Cardiac fibroblast (primary cell): Measurements from ENCODE around the gene DDA1.

Source experiments
- DNase-seq, 2 donors: peaks; one replicate each; pipeline versions ENCODE4 v3.0.0 to v3.0.0-alpha.2; 2010; ENCODE audit warnings: low read depth in 2 of 2
- H3K4me3 ChIP-seq, 2 donors: replicated peaks in 1 of 2; 1 replicate in 1 of 2; 2 replicates in 1 of 2; pipeline ENCODE4 v1.5.1; 2011; ENCODE audit warnings: low read depth in 2 of 2, low read length in 2 of 2, mild to moderate bottlenecking in 2 of 2, moderate library complexity in 1 of 2
- CTCF ChIP-seq: IDR thresholded peaks from one replicate; pipeline ENCODE4 v1.5.1; 2011; ENCODE audit warnings: low read depth, mild to moderate bottlenecking, low read length, inconsistent platforms

The DDA1 gene

GRCh38 chr19:17327068-17327653 lies 17.8 kb downstream of the DDA1 start:
- no peak for TF ChIP-seq CTCF
- no peak overlapping the region for H3K4me3 ChIP-seq
- no peak for DNase-seq

GRCh38 chr19:17327654-17328516 lies 18.5 kb downstream of the DDA1 start:
- peak in 1 of 2 donors; percentile 68 for DNase-seq
- TF ChIP-seq CTCF, result no peak
- H3K4me3 ChIP-seq, result no peak overlapping the region

- no peak for DNase-seq
- no peak for TF ChIP-seq CTCF
- no peak overlapping the region for H3K4me3 ChIP-seq
These were observed 19.4 kb downstream of the DDA1 start for GRCh38 chr19:17328517-17329365.

GRCh38 chr19:17329366-17330261 lies 20.3 kb downstream of the DDA1 start:
- TF ChIP-seq CTCF, result no peak
- DNase-seq, result no peak
- no peak overlapping the region for H3K4me3 ChIP-seq

- no peak for TF ChIP-seq CTCF
- H3K4me3 ChIP-seq, result no peak overlapping the region
These were observed 21.1 kb downstream of the DDA1 start for GRCh38 chr19:17330262-17331044.

More at GRCh38 chr19:17330262-17331044, 21.1 kb downstream of the DDA1 start:
- no peak for DNase-seq
